H1 (cell line): Measurements from ENCODE around the gene TTC28. TPM values are rescaled to one million over a fixed set of nuclear protein-coding genes. Genes with fewer than 3 reads are reported as not detected.

ENCODE experiments used
- TEAD4 ChIP-seq: IDR thresholded peaks from 2 replicates; pipeline ENCODE4 v1.6.1; 2012; ENCODE audit warnings: low read depth, low read length, inconsistent platforms, mixed read lengths
- polyA plus RNA-seq, 7 experiments: library from polyadenylated mRNA; depleted of rRNA in 3 of 7; stranded (reverse) in 5 of 7; unstranded in 2 of 7; fragments of >200 nt in 5 of 7; fragments of 200-250 nt in 2 of 7; gene quantifications; 1 replicate in 5 of 7; 2 replicates in 1 of 7; 4 replicates in 1 of 7; pipeline versions ENCODE4 v1.2.1 to v1.2.3, GENCODE V29; 2011 to 2013; ENCODE audit warnings: missing spikeins in 2 of 7, mixed read lengths in 2 of 7
- total RNA-seq: library from RNA; stranded (reverse); fragmentation: NEBNext Ultra II Directional; extraction: Animal tissue kit (Norgen Biotek cat#: 25700); gene quantifications from 2 replicates; pipeline ENCODE4 v1.2.1, GENCODE V29; 2021
- TF ChIP-seq, protein P1 (sequence below): fragments of 300-600 bp; sonication (generic); IDR thresholded peaks from 2 replicates; pipeline ENCODE4 v1.7.1; 2012; ENCODE audit warnings: low read length, moderate library complexity, mild to moderate bottlenecking, inconsistent platforms; ENCODE audit not compliant: insufficient replicate concordance

Gene TTC28
- total and polyA plus RNA-seq, 2 of the 8 experiments (the other 6 are each of a cell fraction or from before 2014, with no cell fraction given) = 2.6 to 12.6 TPM

DNA sequence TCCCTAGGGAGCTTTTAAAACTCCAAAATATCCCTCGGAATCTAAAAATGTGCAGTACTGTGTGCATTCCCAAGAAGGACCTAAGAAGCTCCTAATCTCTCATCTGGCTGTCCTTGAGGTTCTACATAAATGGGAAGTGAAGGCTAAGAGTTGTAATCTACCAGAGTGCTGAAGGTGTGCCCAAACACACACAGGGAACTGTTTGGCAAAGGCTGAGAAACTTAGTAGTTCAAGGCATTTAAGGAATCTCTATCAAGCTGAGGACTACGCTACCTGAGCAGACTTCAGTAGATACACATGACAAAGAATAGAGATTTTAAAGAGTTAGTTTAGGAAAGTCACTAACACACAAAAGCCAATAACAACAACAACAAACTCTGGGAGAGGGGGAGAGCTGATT is 71.1 kb downstream of the TTC28 start (continued):
- TF ChIP-seq, protein P1, sequence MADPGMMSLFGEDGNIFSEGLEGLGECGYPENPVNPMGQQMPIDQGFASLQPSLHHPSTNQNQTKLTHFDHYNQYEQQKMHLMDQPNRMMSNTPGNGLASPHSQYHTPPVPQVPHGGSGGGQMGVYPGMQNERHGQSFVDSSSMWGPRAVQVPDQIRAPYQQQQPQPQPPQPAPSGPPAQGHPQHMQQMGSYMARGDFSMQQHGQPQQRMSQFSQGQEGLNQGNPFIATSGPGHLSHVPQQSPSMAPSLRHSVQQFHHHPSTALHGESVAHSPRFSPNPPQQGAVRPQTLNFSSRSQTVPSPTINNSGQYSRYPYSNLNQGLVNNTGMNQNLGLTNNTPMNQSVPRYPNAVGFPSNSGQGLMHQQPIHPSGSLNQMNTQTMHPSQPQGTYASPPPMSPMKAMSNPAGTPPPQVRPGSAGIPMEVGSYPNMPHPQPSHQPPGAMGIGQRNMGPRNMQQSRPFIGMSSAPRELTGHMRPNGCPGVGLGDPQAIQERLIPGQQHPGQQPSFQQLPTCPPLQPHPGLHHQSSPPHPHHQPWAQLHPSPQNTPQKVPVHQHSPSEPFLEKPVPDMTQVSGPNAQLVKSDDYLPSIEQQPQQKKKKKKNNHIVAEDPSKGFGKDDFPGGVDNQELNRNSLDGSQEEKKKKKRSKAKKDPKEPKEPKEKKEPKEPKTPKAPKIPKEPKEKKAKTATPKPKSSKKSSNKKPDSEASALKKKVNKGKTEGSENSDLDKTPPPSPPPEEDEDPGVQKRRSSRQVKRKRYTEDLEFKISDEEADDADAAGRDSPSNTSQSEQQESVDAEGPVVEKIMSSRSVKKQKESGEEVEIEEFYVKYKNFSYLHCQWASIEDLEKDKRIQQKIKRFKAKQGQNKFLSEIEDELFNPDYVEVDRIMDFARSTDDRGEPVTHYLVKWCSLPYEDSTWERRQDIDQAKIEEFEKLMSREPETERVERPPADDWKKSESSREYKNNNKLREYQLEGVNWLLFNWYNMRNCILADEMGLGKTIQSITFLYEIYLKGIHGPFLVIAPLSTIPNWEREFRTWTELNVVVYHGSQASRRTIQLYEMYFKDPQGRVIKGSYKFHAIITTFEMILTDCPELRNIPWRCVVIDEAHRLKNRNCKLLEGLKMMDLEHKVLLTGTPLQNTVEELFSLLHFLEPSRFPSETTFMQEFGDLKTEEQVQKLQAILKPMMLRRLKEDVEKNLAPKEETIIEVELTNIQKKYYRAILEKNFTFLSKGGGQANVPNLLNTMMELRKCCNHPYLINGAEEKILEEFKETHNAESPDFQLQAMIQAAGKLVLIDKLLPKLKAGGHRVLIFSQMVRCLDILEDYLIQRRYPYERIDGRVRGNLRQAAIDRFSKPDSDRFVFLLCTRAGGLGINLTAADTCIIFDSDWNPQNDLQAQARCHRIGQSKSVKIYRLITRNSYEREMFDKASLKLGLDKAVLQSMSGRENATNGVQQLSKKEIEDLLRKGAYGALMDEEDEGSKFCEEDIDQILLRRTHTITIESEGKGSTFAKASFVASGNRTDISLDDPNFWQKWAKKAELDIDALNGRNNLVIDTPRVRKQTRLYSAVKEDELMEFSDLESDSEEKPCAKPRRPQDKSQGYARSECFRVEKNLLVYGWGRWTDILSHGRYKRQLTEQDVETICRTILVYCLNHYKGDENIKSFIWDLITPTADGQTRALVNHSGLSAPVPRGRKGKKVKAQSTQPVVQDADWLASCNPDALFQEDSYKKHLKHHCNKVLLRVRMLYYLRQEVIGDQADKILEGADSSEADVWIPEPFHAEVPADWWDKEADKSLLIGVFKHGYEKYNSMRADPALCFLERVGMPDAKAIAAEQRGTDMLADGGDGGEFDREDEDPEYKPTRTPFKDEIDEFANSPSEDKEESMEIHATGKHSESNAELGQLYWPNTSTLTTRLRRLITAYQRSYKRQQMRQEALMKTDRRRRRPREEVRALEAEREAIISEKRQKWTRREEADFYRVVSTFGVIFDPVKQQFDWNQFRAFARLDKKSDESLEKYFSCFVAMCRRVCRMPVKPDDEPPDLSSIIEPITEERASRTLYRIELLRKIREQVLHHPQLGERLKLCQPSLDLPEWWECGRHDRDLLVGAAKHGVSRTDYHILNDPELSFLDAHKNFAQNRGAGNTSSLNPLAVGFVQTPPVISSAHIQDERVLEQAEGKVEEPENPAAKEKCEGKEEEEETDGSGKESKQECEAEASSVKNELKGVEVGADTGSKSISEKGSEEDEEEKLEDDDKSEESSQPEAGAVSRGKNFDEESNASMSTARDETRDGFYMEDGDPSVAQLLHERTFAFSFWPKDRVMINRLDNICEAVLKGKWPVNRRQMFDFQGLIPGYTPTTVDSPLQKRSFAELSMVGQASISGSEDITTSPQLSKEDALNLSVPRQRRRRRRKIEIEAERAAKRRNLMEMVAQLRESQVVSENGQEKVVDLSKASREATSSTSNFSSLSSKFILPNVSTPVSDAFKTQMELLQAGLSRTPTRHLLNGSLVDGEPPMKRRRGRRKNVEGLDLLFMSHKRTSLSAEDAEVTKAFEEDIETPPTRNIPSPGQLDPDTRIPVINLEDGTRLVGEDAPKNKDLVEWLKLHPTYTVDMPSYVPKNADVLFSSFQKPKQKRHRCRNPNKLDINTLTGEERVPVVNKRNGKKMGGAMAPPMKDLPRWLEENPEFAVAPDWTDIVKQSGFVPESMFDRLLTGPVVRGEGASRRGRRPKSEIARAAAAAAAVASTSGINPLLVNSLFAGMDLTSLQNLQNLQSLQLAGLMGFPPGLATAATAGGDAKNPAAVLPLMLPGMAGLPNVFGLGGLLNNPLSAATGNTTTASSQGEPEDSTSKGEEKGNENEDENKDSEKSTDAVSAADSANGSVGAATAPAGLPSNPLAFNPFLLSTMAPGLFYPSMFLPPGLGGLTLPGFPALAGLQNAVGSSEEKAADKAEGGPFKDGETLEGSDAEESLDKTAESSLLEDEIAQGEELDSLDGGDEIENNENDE = no peak
- peak; percentile 19; the same call in 1 of the 2 replicates for TF ChIP-seq TEAD4
